HL-60 (cell line): ENCODE data around the gene EID3.

Source experiments
- CTCF ChIP-seq: IDR thresholded peaks from one replicate; pipeline ENCODE4 v1.5.1; 2011; ENCODE audit warnings: low read length, control low read depth, inconsistent platforms; ENCODE audit not compliant: insufficient read depth
- GABPA ChIP-seq: IDR thresholded peaks from 2 replicates; pipeline ENCODE4 v1.6.1; 2012; ENCODE audit warnings: low read depth
- POLR2AphosphoS5 ChIP-seq: IDR thresholded peaks from 2 replicates; pipeline ENCODE4 v1.6.1; 2012; ENCODE audit warnings: low read depth
- SPI1 ChIP-seq: IDR thresholded peaks from 2 replicates; pipeline ENCODE4 v1.6.1; 2012; ENCODE audit warnings: low read depth, mild to moderate bottlenecking, borderline replicate concordance

- TF ChIP-seq CTCF (no peak), POLR2AphosphoS5 (no peak), GABPA (no peak), SPI1 (no peak)
Measured at GRCh38 chr12:104321949-104322348, 18.4 kb downstream of the EID3 start.
